ENCODE data around the gene HS3ST2.

- TF ChIP-seq POLR2A (IDR thresholded peaks at IDR 0.05) (no peak), CTCF (IDR thresholded peaks at IDR 0.05) (no peak)
Measured at GRCh38 chr16:22788193-22788530, 25.8 kb upstream of the HS3ST2 start.

All from testis (tissue), 2 donors.